ENCODE results near the gene DYDC2. TPM values are rescaled to one million over a fixed set of nuclear protein-coding genes. Genes with fewer than 3 reads are reported as not detected.

Gene DYDC2
- total and polyA plus RNA-seq, 4 donors, result 8.6 to 24.4 (median 19.5) TPM

DNA sequence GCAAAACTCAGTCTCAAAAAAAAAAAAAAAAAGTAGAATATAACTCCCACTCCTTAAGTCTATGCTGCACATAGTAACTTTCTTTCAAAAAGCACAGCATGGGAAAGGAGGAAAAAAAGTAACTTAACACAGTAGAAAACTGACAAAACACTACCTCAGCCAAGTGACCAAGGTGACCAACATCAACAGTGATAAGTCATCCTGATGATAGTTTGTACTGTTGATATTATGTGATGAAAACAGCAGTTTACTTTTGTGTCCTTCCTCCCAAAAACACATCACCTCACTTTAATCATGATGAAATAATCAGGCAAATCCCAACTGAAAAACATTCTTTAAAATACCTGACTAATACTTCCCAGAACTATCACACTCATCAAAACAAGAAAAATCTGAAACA, 37.8 kb upstream of the DYDC2 start:
- Histone ChIP-seq H3K27me3 (ENCODE audit: control insufficient read depth in 3 of 3, insufficient read depth in 3 of 3, low read length in 2 of 3) (peaks cover 0 to 3% (median 0%) of the 10 kb centered on the region in 3 donors), H3K36me3 (ENCODE audit: control insufficient read depth in 4 of 4, insufficient read depth in 4 of 4, low read length in 4 of 4) (no peaks in the 10 kb centered on the region), H3K9ac (ENCODE audit: insufficient read depth in 1 of 2, low read length in 2 of 2) (no peak overlapping the region), H3K27ac (ENCODE audit: low read depth in 1 of 2, low read length in 1 of 2) (no peak overlapping the region), H3K4me1 (ENCODE audit: control insufficient read depth in 5 of 5, insufficient read depth in 5 of 5, low read length in 5 of 5) (no peaks in the 10 kb centered on the region), H3K4me3 (no peak overlapping the region), H3K9me3 (ENCODE audit: control insufficient read depth in 4 of 4, insufficient read depth in 3 of 4, low read length in 3 of 4) (peaks cover 0 to 4% (median 0%) of the 10 kb centered on the region in 4 donors)
- TF ChIP-seq, protein P1, sequence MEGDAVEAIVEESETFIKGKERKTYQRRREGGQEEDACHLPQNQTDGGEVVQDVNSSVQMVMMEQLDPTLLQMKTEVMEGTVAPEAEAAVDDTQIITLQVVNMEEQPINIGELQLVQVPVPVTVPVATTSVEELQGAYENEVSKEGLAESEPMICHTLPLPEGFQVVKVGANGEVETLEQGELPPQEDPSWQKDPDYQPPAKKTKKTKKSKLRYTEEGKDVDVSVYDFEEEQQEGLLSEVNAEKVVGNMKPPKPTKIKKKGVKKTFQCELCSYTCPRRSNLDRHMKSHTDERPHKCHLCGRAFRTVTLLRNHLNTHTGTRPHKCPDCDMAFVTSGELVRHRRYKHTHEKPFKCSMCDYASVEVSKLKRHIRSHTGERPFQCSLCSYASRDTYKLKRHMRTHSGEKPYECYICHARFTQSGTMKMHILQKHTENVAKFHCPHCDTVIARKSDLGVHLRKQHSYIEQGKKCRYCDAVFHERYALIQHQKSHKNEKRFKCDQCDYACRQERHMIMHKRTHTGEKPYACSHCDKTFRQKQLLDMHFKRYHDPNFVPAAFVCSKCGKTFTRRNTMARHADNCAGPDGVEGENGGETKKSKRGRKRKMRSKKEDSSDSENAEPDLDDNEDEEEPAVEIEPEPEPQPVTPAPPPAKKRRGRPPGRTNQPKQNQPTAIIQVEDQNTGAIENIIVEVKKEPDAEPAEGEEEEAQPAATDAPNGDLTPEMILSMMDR (IDR thresholded peaks at IDR 0.05; ENCODE audit: control extremely low read depth, extremely low read depth), result no peak
- ATAC-seq (ENCODE audit: insufficient read depth, low FRiP score) (no peak), DNase-seq (no peak)

DNA sequence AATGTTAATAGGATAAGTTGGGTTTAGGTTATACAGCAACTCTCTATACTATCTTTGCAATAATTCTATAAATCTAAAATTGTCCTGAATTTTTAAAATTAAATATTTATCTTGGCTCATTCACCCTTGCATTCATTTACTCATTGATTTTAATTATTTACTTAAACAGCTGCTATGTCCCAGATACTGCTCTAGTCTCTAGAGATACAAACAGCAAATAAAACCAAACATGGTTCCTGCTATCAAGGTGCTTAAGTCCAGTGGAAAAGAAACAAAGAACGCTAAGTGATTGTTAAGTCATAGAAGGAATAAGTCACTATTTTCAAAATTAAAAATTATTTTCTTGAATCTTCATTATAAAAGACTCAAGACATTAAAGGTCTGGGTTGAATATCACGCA, 37.3 kb upstream of the DYDC2 start:
- Histone ChIP-seq H3K9ac (ENCODE audit: insufficient read depth in 1 of 2, low read length in 2 of 2) (no peak overlapping the region), H3K9me3 (ENCODE audit: control insufficient read depth in 4 of 4, insufficient read depth in 3 of 4, low read length in 3 of 4) (peaks cover 0 to 4% (median 0%) of the 10 kb centered on the region in 4 donors), H3K4me1 (ENCODE audit: control insufficient read depth in 5 of 5, insufficient read depth in 5 of 5, low read length in 5 of 5) (no peaks in the 10 kb centered on the region), H3K27me3 (ENCODE audit: control insufficient read depth in 3 of 3, insufficient read depth in 3 of 3, low read length in 2 of 3) (peaks cover 0 to 3% (median 0%) of the 10 kb centered on the region in 3 donors), H3K4me3 (no peak overlapping the region), H3K36me3 (ENCODE audit: control insufficient read depth in 4 of 4, insufficient read depth in 4 of 4, low read length in 4 of 4) (no peaks in the 10 kb centered on the region), H3K27ac (ENCODE audit: low read depth in 1 of 2, low read length in 1 of 2) (no peak overlapping the region)
- no peak for DNase-seq
- WGBS, 2 donors, result 91% methylated on average over 2 of the region's 2 CpGs
- ATAC-seq (ENCODE audit: insufficient read depth, low FRiP score), result no peak
- TF ChIP-seq, protein P1 (IDR thresholded peaks at IDR 0.05; ENCODE audit: control extremely low read depth, extremely low read depth), result no peak

DNA sequence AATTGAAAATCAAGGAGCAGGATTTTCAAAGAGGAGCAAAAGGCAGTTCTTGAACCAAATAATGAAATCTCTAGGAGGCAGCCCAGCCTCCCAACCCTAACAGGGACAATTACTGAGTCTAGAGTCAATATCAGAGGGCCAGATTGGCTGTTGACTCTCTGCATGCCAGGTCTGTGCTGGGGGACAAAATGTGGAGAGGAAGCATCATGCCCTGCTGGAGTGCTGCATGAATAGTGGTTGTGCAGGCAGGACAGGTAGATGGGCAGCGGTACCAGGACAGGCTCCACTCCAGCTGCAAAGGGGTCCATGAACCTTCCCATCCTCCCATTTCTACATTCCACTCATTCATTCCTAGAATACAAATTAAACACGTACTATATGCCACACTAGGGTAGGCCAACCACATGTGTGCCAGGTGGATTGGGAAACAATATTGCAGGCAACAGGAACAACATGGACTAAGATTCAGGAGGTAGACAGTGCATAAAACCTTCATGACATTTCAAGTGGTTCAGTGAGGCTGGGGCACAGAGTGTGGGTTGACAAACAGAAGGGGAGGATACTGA, 36.8 kb upstream of the DYDC2 start:
- H3K9ac ChIP-seq (ENCODE audit: insufficient read depth in 1 of 2, low read length in 2 of 2), result no peak overlapping the region
- ATAC-seq (ENCODE audit: insufficient read depth, low FRiP score), result no peak
- 95 to 98% methylated on average over 2 of the region's 2 CpGs for WGBS, 2 donors
- TF ChIP-seq, protein P1 (IDR thresholded peaks at IDR 0.05; ENCODE audit: control extremely low read depth, extremely low read depth), result no peak
- H3K27ac ChIP-seq (ENCODE audit: low read depth in 1 of 2, low read length in 1 of 2), result no peak overlapping the region
- no peaks in the 10 kb centered on the region for H3K36me3 ChIP-seq (ENCODE audit: control insufficient read depth in 4 of 4, insufficient read depth in 4 of 4, low read length in 4 of 4)
- no peak for DNase-seq
- no peaks in the 10 kb centered on the region for H3K4me1 ChIP-seq (ENCODE audit: control insufficient read depth in 5 of 5, insufficient read depth in 5 of 5, low read length in 5 of 5)
- H3K4me3 ChIP-seq, result no peak overlapping the region
- H3K9me3 ChIP-seq (ENCODE audit: control insufficient read depth in 4 of 4, insufficient read depth in 3 of 4, low read length in 3 of 4), result peaks cover 0 to 4% (median 0%) of the 10 kb centered on the region in 4 donors
- H3K27me3 ChIP-seq (ENCODE audit: control insufficient read depth in 3 of 3, insufficient read depth in 3 of 3, low read length in 2 of 3), result peaks cover 0 to 3% (median 0%) of the 10 kb centered on the region in 3 donors

DNA sequence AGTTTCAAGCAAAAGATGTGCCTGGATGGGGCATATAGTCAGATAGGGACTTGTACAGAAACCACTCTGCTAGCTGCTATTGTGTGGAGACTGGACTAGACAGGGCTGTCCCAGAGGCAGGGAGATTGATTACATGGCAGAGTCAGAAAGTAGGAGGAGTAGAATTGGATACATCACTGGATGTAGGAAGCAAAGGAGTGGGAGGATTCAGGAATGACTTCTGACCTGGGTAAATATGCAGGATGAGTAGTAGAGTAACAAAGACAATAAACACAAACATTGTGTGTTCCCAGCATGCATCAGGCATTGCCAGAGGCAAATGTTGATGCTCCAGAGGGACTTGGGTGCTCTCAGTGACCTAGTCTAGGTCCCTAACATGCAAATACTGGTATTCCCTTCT, 36.2 kb upstream of the DYDC2 start:
- Histone ChIP-seq H3K4me1 (ENCODE audit: control insufficient read depth in 5 of 5, insufficient read depth in 5 of 5, low read length in 5 of 5) (no peaks in the 10 kb centered on the region), H3K4me3 (no peak overlapping the region), H3K9me3 (ENCODE audit: control insufficient read depth in 4 of 4, insufficient read depth in 3 of 4, low read length in 3 of 4) (peaks cover 0 to 2% (median 0%) of the 10 kb centered on the region in 4 donors), H3K36me3 (ENCODE audit: control insufficient read depth in 4 of 4, insufficient read depth in 4 of 4, low read length in 4 of 4) (no peaks in the 10 kb centered on the region), H3K9ac (ENCODE audit: insufficient read depth in 1 of 2, low read length in 2 of 2) (no peak overlapping the region), H3K27me3 (ENCODE audit: control insufficient read depth in 3 of 3, insufficient read depth in 3 of 3, low read length in 2 of 3) (peaks cover 0 to 3% (median 0%) of the 10 kb centered on the region in 3 donors), H3K27ac (ENCODE audit: low read depth in 1 of 2, low read length in 1 of 2) (no peak overlapping the region)
- ATAC-seq (ENCODE audit: insufficient read depth, low FRiP score), result no peak
- DNase-seq, result no peak
- TF ChIP-seq, protein P1 (IDR thresholded peaks at IDR 0.05; ENCODE audit: control extremely low read depth, extremely low read depth), result no peak
